ENCODE results near the gene CHD2. TPM values are rescaled to one million over a fixed set of nuclear protein-coding genes. Genes with fewer than 3 reads are reported as not detected.
"Not testable (repeated sequence)": the region's sequence is repeated elsewhere in the genome, so short reads cannot be mapped to it uniquely, and the experiment has no call there.

Gene CHD2
- total RNA-seq, 1 experiment from 2014 or later: 63.3 TPM

GRCh38 chr15:92917598-92918407, 17.7 kb downstream of the CHD2 start:
- H4K20me1 ChIP-seq (ENCODE audit: control insufficient read depth, insufficient read depth, insufficient read length): no peaks in the 10 kb centered on the region
- peak overlapping the region; percentile 86 to 97 (median 95) for H3K27ac Mint-ChIP-seq
- H2BK120ac ChIP-seq (ENCODE audit: low read depth, low read length, poor library complexity, severe bottlenecking): no peak overlapping the region
- H4K5ac ChIP-seq (ENCODE audit: insufficient read length, low read depth, low read length): peak overlapping the region; percentile 59
- H3K56ac ChIP-seq (ENCODE audit: insufficient read length, low read depth, low read length): no peak overlapping the region
- H3K4me1 ChIP-seq (ENCODE audit: insufficient read depth, low read length): peaks cover 11% of the 10 kb centered on the region; the same call in 1 of the 2 replicates
- H3K23ac ChIP-seq (ENCODE audit: insufficient read length, low read depth, low read length): no peak overlapping the region
- no peaks in the 10 kb centered on the region for H3K79me1 ChIP-seq (ENCODE audit: insufficient read depth, low read depth, low read length, poor library complexity, severe bottlenecking)
- H3K4ac ChIP-seq (ENCODE audit: low read depth, low read length): no peak overlapping the region
- H3K79me2 ChIP-seq (ENCODE audit: insufficient read depth, low read length): peaks cover 27% of the 10 kb centered on the region
- H3K18ac ChIP-seq (ENCODE audit: insufficient read length, low read depth, low read length): peak overlapping the region; percentile 77
- no peak overlapping the region for H2BK20ac ChIP-seq (ENCODE audit: low read depth, low read length, poor library complexity, severe bottlenecking)
- peak overlapping the region; percentile 5 for H3K9ac ChIP-seq (ENCODE audit: extremely low read depth, insufficient read length, low read length)
- no peaks in the 10 kb centered on the region for H3K23me2 ChIP-seq (ENCODE audit: insufficient read length, low read depth, low read length, poor library complexity, severe bottlenecking)
- no peak overlapping the region for H3K14ac ChIP-seq (ENCODE audit: insufficient read depth, low read length)
- no peak overlapping the region for H3K4me3 Mint-ChIP-seq
- H3K36me3 Mint-ChIP-seq (ENCODE audit: insufficient read depth in 1 of 3, low read depth in 3 of 3): peaks cover 8 to 17% (median 9%) of the 10 kb centered on the region in 3 experiments
- no peaks in the 10 kb centered on the region for H3K9me3 ChIP-seq (ENCODE audit: control insufficient read depth, low read depth, low read length)
- H4K8ac ChIP-seq (replicated peaks; ENCODE audit: insufficient read length, low read depth, low read length): no peak overlapping the region
- peak; percentile 85 for DNase-seq
- H2BK12ac ChIP-seq (ENCODE audit: insufficient read length, low read depth, low read length): no peak overlapping the region
- H2AFZ ChIP-seq (ENCODE audit: low read length): no peak overlapping the region
- H3K27ac ChIP-seq (ENCODE audit: insufficient read length, low read depth, low read length): peak overlapping the region; percentile 87
- TF ChIP-seq CTCF (conservative IDR thresholded peaks at IDR 0.05): peak; percentile 94
- no peak overlapping the region for H2BK5ac ChIP-seq (ENCODE audit: insufficient read length, low read length)
- H3K27me3 ChIP-seq (ENCODE audit: insufficient read depth, low read length): no peaks in the 10 kb centered on the region
- no peak overlapping the region for H3K4me2 ChIP-seq (ENCODE audit: insufficient read depth, insufficient read length, low read length)
- no peak overlapping the region for H4K91ac ChIP-seq (ENCODE audit: insufficient read length, low read depth, low read length)
- no CpG with 5 or more reads among the region's 11 CpGs for WGBS (ENCODE audit: extremely low coverage, insufficient read length, low lambda C conversion rate)
- no peak overlapping the region for H2BK15ac ChIP-seq (ENCODE audit: low read depth, low read length)
- H3T11ph ChIP-seq (ENCODE audit: low read length): no peak overlapping the region
- H3K9me3 Mint-ChIP-seq: no peaks in the 10 kb centered on the region
- peaks cover 73% of the 10 kb centered on the region in 2 experiments for H3K4me1 Mint-ChIP-seq
- peak overlapping the region; percentile 76 for H2AK5ac ChIP-seq (ENCODE audit: insufficient read length, low read length)
- H3K27me3 Mint-ChIP-seq (ENCODE audit: low read depth): no peaks in the 10 kb centered on the region

- not testable (repeated sequence) for H2AFZ ChIP-seq (ENCODE audit: low read length); H3T11ph ChIP-seq (ENCODE audit: low read length); H3K14ac ChIP-seq (ENCODE audit: insufficient read depth, low read length); H3K56ac ChIP-seq (ENCODE audit: insufficient read length, low read depth, low read length); H3K9ac ChIP-seq (ENCODE audit: extremely low read depth, insufficient read length, low read length); H3K23ac ChIP-seq (ENCODE audit: insufficient read length, low read depth, low read length); H3K4ac ChIP-seq (ENCODE audit: low read depth, low read length); H2BK5ac ChIP-seq (ENCODE audit: insufficient read length, low read length); DNase-seq; H2BK20ac ChIP-seq (ENCODE audit: low read depth, low read length, poor library complexity, severe bottlenecking); H3K9me3 Mint-ChIP-seq; H3K4me3 Mint-ChIP-seq; H3K9me3 ChIP-seq (ENCODE audit: control insufficient read depth, low read depth, low read length); H3K27me3 Mint-ChIP-seq (ENCODE audit: low read depth); H3K4me2 ChIP-seq (ENCODE audit: insufficient read depth, insufficient read length, low read length); H3K23me2 ChIP-seq (ENCODE audit: insufficient read length, low read depth, low read length, poor library complexity, severe bottlenecking); H2AK5ac ChIP-seq (ENCODE audit: insufficient read length, low read length); H4K8ac ChIP-seq (replicated peaks; ENCODE audit: insufficient read length, low read depth, low read length); H2BK12ac ChIP-seq (ENCODE audit: insufficient read length, low read depth, low read length); H3K18ac ChIP-seq (ENCODE audit: insufficient read length, low read depth, low read length); H3K27ac Mint-ChIP-seq; H3K27ac ChIP-seq (ENCODE audit: insufficient read length, low read depth, low read length); H4K5ac ChIP-seq (ENCODE audit: insufficient read length, low read depth, low read length); H2BK15ac ChIP-seq (ENCODE audit: low read depth, low read length); H3K27me3 ChIP-seq (ENCODE audit: insufficient read depth, low read length); H2BK120ac ChIP-seq (ENCODE audit: low read depth, low read length, poor library complexity, severe bottlenecking); H4K91ac ChIP-seq (ENCODE audit: insufficient read length, low read depth, low read length); H4K20me1 ChIP-seq (ENCODE audit: control insufficient read depth, insufficient read depth, insufficient read length); H3K79me1 ChIP-seq (ENCODE audit: insufficient read depth, low read depth, low read length, poor library complexity, severe bottlenecking)
- H3K4me1 ChIP-seq (ENCODE audit: insufficient read depth, low read length): peaks cover 11% of the 10 kb centered on the region; the same call in 1 of the 2 replicates
- WGBS (ENCODE audit: extremely low coverage, insufficient read length, low lambda C conversion rate): no CpG with 5 or more reads among the region's 9 CpGs
- Mint-ChIP-seq H3K4me1 (peaks cover 67 to 68% of the 10 kb centered on the region in 2 experiments), H3K36me3 (ENCODE audit: insufficient read depth in 1 of 3, low read depth in 3 of 3) (peaks cover 15 to 26% (median 15%) of the 10 kb centered on the region in 3 experiments)
- peaks cover 21% of the 10 kb centered on the region for H3K79me2 ChIP-seq (ENCODE audit: insufficient read depth, low read length)
Observed at GRCh38 chr15:92918881-92919280, 18.8 kb downstream of the CHD2 start.

Data from H9 (cell line).